ENCODE results near the gene NRIP2. TPM values are rescaled to one million over a fixed set of nuclear protein-coding genes. Genes with fewer than 3 reads are reported as not detected.

Gene NRIP2
- total RNA-seq, 1 donor from 2014 or later = 2.0 TPM

DNA sequence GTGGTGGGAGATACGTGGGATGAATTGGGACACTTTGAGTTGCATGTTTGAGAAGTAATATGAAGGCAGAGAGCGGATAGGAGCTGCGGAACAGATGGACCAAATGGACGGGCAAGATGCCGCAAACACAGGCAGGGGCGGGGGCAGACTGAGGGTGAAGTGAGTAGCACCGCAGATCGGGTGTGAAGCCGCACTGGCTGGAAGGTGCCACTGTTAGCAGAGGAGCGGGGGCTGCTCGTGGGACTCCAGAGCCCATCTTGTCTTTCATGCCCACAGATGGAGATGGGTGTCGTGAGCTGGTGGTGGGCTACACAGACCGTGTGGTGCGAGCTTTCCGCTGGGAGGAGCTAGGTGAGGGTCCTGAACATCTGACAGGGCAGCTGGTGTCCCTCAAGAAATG, 15.0 kb downstream of the NRIP2 start:
- intact Hi-C loops (cut with DNase I) = no loop called here

GRCh38 chr12:2813214-2814185, 21.3 kb downstream of the NRIP2 start:
- ATAC-seq (ENCODE audit: poor library complexity) (peak; percentile 57), DNase-seq (no peak)
- intact Hi-C loops (cut with DNase I) = no loop called here

More for the DNA sequence above, 15.0 kb downstream of the NRIP2 start:
- no peak for ATAC-seq (ENCODE audit: poor library complexity)
- no peak for DNase-seq

GRCh38 chr12:2812290-2813213, 22.3 kb downstream of the NRIP2 start, which contains the start of gene ITFG2:
TSS of gene ITFG2 (plus strand) at chr12:2812668. CDS start at chr12:2812761, 93 bp downstream.
- peak; percentile 100 for DNase-seq
- intact Hi-C loops (cut with DNase I) = no loop called here
- ATAC-seq (ENCODE audit: poor library complexity) = peak; percentile 98

GRCh38 chr12:2811801-2812200, 23.0 kb downstream of the NRIP2 start:
- no peak for ATAC-seq (ENCODE audit: poor library complexity)
- DNase-seq = no peak
- intact Hi-C loops (cut with DNase I) = no loop called here

DNA sequence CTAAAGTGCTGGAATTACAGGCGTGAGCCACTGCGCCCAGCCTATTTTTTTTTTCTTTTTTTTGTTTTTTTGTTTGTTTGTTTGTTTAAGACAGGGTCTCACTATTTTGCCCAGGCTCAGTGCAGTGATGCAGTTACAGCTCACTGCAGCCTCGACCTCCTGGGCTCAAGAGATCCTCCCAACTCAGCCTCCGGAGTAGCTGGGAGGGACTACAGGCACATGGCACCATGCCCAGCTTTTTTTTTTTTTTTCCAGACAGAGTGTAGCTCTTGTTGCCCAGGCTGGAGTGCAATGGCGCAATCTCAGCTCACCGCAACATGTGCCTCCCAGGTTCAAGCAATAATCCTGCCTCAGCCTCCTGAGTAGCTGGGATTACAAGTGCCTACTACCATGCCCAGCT, 28.1 kb downstream of the NRIP2 start:
- intact Hi-C loops (cut with DNase I) = no loop called here
- ATAC-seq (ENCODE audit: poor library complexity) (no peak), DNase-seq (no peak)

- intact Hi-C loops (cut with DNase I) = no loop called here
- no peak for ATAC-seq (ENCODE audit: poor library complexity)
- DNase-seq = no peak
These were observed 29.7 kb downstream of the NRIP2 start for GRCh38 chr12:2805143-2805520.

- peak; percentile 82 for DNase-seq
- intact Hi-C loops (cut with DNase I) = no loop called here
- peak; percentile 92 for ATAC-seq (ENCODE audit: poor library complexity)
These were observed 30.3 kb downstream of the NRIP2 start for GRCh38 chr12:2804393-2805142.

DNA sequence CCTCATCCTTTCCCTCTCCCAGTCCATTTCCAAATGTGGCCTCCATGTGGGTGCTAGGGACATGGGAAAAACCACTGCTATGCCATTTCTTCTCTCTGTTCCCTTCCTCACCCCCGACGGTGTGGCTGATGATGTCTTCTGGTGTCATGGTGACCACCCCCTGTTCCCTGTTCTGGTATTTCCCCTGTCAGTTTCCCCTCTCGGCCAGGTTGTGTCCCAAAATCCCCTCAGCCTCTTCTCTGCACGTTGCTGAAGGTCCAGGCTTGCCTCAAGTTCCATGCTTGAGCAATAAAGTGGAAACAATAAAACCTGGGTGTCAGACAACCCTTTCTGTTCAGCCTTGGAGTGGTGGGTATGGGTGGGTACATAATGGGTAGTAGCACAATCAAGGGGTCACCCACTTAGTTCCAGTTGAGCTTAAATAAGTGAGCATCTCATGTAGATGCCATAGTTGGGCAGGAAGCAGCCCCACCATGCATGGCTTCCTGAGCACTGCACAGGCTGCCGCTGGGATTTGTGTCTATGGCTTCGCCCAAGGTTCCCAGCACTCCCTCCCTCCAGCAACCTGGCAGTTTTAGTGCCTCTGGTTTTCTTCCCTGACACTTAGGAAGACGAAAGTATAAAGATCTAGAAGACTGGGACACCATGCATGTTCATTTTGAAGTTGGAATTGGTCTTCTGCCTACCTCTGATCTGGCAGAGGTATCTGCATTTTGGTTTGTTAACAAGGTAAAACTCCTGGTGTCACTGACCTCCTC, 31.0 kb downstream of the NRIP2 start:
- intact Hi-C loops (cut with DNase I) = no loop called here
- no peak for DNase-seq
- ATAC-seq (ENCODE audit: poor library complexity) = no peak

GRCh38 chr12:2801044-2801783, 33.6 kb downstream of the NRIP2 start:
- ATAC-seq (ENCODE audit: poor library complexity) (peak; percentile 10), DNase-seq (no peak)
- intact Hi-C loops (cut with DNase I) = no loop called here

- intact Hi-C loops (cut with DNase I) = no loop called here
- DNase-seq (no peak), ATAC-seq (ENCODE audit: poor library complexity) (no peak)
These were observed 34.7 kb downstream of the NRIP2 start for GRCh38 chr12:2800046-2800570.

DNA sequence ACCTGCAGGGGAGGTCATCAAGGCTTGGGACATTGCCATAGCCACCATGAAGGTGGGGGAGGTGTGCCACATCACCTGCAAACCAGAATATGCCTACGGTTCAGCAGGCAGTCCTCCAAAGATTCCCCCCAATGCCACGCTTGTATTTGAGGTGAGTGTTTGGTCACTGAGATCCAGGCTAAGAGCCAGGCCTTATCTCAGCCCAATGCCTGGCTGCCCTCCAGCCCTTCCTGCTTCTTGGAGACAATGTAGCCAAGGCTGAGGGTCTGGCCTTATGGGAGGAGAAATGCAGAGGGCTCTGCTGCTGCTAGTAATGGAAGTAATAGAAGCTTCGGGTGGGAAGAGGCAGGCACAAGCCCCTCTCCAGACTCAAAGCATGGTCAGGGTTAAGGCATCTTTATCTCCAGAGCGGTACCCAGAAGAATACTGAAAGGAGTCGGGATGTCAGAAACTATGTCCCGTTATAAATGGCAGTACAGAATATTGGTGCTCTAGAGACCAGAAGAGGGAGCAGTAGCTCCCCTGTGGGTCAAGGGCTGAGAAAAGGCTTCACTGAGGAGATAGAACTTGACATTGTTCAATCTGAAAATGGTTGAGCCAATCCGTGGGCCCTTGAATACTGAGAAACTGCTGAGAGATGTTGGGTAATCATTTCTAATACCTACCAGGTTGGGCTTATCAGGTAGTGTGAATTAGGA, 37.0 kb downstream of the NRIP2 start:
- DNase-seq = peak; percentile 74
- ATAC-seq (ENCODE audit: poor library complexity) = no peak

DNA sequence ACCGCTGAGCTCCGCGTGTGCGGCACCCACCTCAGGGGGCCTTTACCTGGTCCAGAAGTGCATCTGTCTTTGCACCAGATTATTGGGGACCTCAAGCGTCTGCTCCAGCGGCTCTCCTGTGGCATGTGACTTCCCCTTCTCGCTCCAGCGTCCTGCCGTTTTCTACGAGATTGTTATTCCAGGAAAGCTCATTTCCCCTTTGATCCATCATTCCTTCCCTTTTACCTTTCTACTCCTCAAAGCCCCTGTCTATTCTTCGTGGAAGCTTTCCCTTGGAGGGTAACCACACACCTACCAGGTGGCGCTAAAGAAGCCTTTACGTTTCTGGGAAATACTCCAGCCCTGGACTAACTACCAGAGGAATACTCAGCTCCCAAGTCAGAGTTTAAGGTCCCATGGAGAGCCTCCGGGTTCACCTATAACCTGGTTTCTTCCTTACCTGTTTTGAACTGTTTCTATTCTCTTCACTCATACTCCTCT, 38.6 kb downstream of the NRIP2 start:
- ATAC-seq (ENCODE audit: poor library complexity) (no peak), DNase-seq (no peak)
- intact Hi-C loops (cut with DNase I) = no loop called here

More for the DNA sequence above, 37.0 kb downstream of the NRIP2 start:
- intact Hi-C loops (cut with DNase I) = no loop called here

- peak; percentile 89 for DNase-seq
- intact Hi-C loops (cut with DNase I) = no loop called here
- ATAC-seq (ENCODE audit: poor library complexity) = peak; percentile 91
These were observed 39.3 kb downstream of the NRIP2 start for GRCh38 chr12:2795291-2796186.

GRCh38 chr12:2794736-2795289, 40.0 kb downstream of the NRIP2 start, which contains the start of gene FKBP4:
TSS of gene FKBP4 (plus strand) at chr12:2794970. CDS start at chr12:2795140, 170 bp downstream.
- intact Hi-C loops (cut with DNase I) = no loop called here
- ATAC-seq (ENCODE audit: poor library complexity) (peak; percentile 90), DNase-seq (peak; percentile 95)

DNA sequence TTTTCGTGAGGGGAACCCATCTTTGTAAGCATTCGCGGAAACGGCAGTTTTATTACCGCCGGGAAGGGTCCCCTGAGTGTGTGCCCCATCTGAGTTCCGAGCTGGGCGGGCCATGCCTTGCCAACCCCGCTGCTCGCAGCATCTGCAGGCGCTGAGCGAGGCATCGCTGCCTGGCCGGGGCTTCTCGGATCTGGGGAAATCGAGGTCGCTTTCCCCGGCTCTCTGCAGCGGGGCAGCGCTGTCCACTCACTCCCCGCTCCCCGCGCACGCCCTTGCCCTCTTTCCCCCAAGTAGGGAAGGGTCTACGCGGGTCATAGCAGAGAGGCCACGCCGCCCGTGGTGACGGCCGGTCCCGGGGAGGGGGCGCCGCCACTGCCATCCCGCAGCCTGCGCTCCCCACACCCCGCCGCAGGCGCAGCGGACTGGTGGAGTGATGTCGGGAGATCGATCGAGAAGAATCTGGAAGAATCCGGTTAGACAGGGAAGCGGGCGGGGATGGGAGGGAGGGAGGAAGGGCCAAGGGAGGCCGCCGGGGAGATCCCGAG, 40.6 kb downstream of the NRIP2 start:
- DNase-seq (no peak), ATAC-seq (ENCODE audit: poor library complexity) (peak; percentile 33)
- intact Hi-C loops (cut with DNase I) = no loop called here

Measured in Right ventricle myocardium superior (tissue), 1 donor.